K562 (cell line): ENCODE results near the gene MAGEA4. TPM values are rescaled to one million over a fixed set of nuclear protein-coding genes. Genes with fewer than 3 reads are reported as not detected.
A peak's percentile ranks its signal among the peaks of the same experiment; 100 is the strongest.

Experiments used
- CREBBP ChIP-seq: IDR thresholded peaks from one replicate; pipeline ENCODE4 v1.6.1; 2012; ENCODE audit warnings: low read depth, mild to moderate bottlenecking, control low read depth, inconsistent platforms, low read length
- CREM ChIP-seq: IDR thresholded peaks from 2 replicates; pipeline ENCODE4 v1.6.1; 2014; ENCODE audit warnings: antibody characterized with exemption, low read depth
- ERF ChIP-seq: fragments of 450-650 bp; formaldehyde crosslinking; IDR thresholded peaks from 2 replicates; pipeline ENCODE4 v1.4.0; 2020; ENCODE audit warnings: mild to moderate bottlenecking, mixed read lengths
- IFI16 ChIP-seq: fragments of 250-450 bp; sonication (Bioruptor Pico); IDR thresholded peaks from 2 replicates; pipeline ENCODE4 v2.1.2; 2022; ENCODE audit warnings: mild to moderate bottlenecking, inconsistent platforms
- KDM1A ChIP-seq, 2 experiments: fragments of 450-650 bp; IDR thresholded peaks; 2 replicates each; pipeline ENCODE4 v1.6.1; 2016; ENCODE audit warnings: mild to moderate bottlenecking in 2 of 2
- KLF6 ChIP-seq: fragments of 250-450 bp; sonication (Bioruptor Pico); IDR thresholded peaks from 2 replicates; pipeline ENCODE4 v1.4.0; 2020; ENCODE audit warnings: mild to moderate bottlenecking, moderate library complexity, borderline replicate concordance
- NFIC ChIP-seq: fragments of 450-650 bp; IDR thresholded peaks from 2 replicates; pipeline ENCODE4 v1.6.1; 2017; ENCODE audit warnings: mild to moderate bottlenecking, inconsistent platforms
- NR3C1 ChIP-seq: sonication (generic); formaldehyde crosslinking; IDR thresholded peaks from 2 replicates; pipeline ENCODE4 v1.8.1; 2022; ENCODE audit warnings: missing genetic modification reagents
- TCF7L2 ChIP-seq: fragments of 150-350 bp; IDR thresholded peaks from 2 replicates; pipeline ENCODE4 v1.6.1; 2016; ENCODE audit warnings: low read depth, mild to moderate bottlenecking, low read length, moderate library complexity
- ZNF146 ChIP-seq: IDR thresholded peaks from one replicate; pipeline ENCODE4 v1.6.1; 2018; ENCODE audit warnings: missing compliant biosample characterization; ENCODE audit not compliant: unreplicated experiment
- ZNF217 ChIP-seq: sonication (generic); formaldehyde crosslinking; IDR thresholded peaks from 2 replicates; pipeline ENCODE4 v1.8.0; 2022; ENCODE audit warnings: mild to moderate bottlenecking, missing genetic modification reagents
- ZNF408 ChIP-seq: fragments of 250-450 bp; sonication (Bioruptor Pico); IDR thresholded peaks from 2 replicates; pipeline ENCODE4 v1.4.0; 2020; ENCODE audit warnings: low read depth, mild to moderate bottlenecking, moderate library complexity
- ZNF507 ChIP-seq: conservative IDR thresholded peaks from 2 replicates; pipeline ENCODE4 v1.6.1; 2017; ENCODE audit warnings: missing genetic modification characterization, missing compliant biosample characterization
- ZNF561 ChIP-seq: fragments of 450-650 bp; formaldehyde crosslinking; conservative IDR thresholded peaks from 2 replicates; pipeline ENCODE4 v1.4.0; 2020; ENCODE audit warnings: mild to moderate bottlenecking, moderate library complexity
- polyA plus RNA-seq, 8 experiments: library from polyadenylated mRNA; depleted of rRNA in 4 of 8; stranded (reverse) in 5 of 8; unstranded in 3 of 8; fragments of >200 nt; fragmentation: Nextera tagmentation in 2 of 8; fragmentation: Illumina TruSeq in 1 of 8; extraction: Ambion mirVana in 2 of 8; extraction: Trizol in 1 of 8; gene quantifications; 2 replicates each; pipeline versions ENCODE4 v1.2.1 to v1.2.3, GENCODE V29; 2011 to 2014; ENCODE audit warnings: inconsistent platforms in 1 of 8, missing spikeins in 1 of 8
- total RNA-seq, 7 experiments: library from RNA; depleted of rRNA in 6 of 7; stranded (reverse); fragments of >200 nt in 6 of 7; fragmentation: Illumina TruSeq in 2 of 7; extraction: Trizol in 2 of 7; gene quantifications; 2 replicates each; pipeline versions ENCODE4 v1.2.1 to v1.2.3, GENCODE V29; 2011 to 2021; ENCODE audit warnings: low replicate concordance in 1 of 7
- TF ChIP-seq, protein P1 (sequence below): sonication (generic); formaldehyde crosslinking; IDR thresholded peaks from 2 replicates; pipeline ENCODE4 v1.8.0; 2022; ENCODE audit warnings: mild to moderate bottlenecking, missing genetic modification reagents
- TF ChIP-seq, protein P2 (sequence below): fragments of 450-650 bp; formaldehyde crosslinking; IDR thresholded peaks from 2 replicates; pipeline ENCODE4 v1.4.0; 2022; ENCODE audit warnings: missing genetic modification characterization
- TF ChIP-seq, protein P3 (sequence below): fragments of 250-450 bp; sonication (Bioruptor Pico); IDR thresholded peaks from 2 replicates; pipeline ENCODE4 v1.8.0; 2022; ENCODE audit warnings: moderate library complexity, mild to moderate bottlenecking, inconsistent platforms
- TF ChIP-seq, protein P4 (sequence below): sonication (generic); formaldehyde crosslinking; IDR thresholded peaks from 2 replicates; pipeline ENCODE4 v1.8.1; 2023; ENCODE audit warnings: mild to moderate bottlenecking, missing genetic modification reagents
- TF ChIP-seq, protein P5 (sequence below), 2 experiments: IDR thresholded peaks; 2 replicates each; pipeline ENCODE4 v1.6.1; 2011; ENCODE audit warnings: borderline replicate concordance in 1 of 2, control low read depth in 1 of 2, low read depth in 1 of 2, low read length in 1 of 2, mild to moderate bottlenecking in 1 of 2, mixed read lengths in 1 of 2, moderate library complexity in 1 of 2; ENCODE audit not compliant: insufficient read depth in 1 of 2, insufficient read length in 1 of 2, poor library complexity in 1 of 2, severe bottlenecking in 1 of 2; ENCODE audit errors: extremely low read depth in 1 of 2
- TF ChIP-seq, protein P6 (sequence below): fragments of 250-450 bp; sonication (Bioruptor Pico); IDR thresholded peaks from 2 replicates; pipeline ENCODE4 v1.4.0; 2020; ENCODE audit warnings: mild to moderate bottlenecking, moderate library complexity

The MAGEA4 gene
- total and polyA plus RNA-seq, 9 of the 15 experiments (the other 6 are each of a cell fraction or from before 2014, with no cell fraction given), result 0.42 to 1.9 (median 0.69) TPM

DNA sequence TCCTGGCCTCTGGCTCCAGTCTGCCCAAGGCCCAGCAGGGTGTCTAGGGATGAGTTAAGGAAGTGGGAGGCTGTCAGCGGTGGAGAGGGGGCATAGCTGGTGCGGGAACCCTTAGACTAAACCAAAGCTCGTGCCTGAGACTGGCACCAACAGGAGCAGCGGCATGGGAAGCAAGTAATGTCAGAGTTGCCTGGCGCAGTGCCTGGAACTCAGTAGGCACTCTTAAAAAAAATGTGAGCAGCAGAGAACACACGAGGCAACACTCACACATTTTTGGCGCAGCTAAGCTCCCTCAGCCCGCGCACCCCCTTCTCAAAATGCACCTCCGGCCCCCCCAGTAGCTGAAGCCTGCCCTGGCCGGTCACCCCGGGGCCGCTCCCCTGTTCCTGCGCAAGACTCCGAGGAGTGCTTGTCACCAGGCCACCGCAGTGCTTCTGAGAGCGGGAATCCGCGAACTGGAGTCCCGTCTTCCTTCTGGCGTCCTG is 61.2 kb downstream of the MAGEA4 start (continued):
- no peak for TF ChIP-seq ZNF146 (CRISPR knock-in tag)
- TF ChIP-seq, protein P1, sequence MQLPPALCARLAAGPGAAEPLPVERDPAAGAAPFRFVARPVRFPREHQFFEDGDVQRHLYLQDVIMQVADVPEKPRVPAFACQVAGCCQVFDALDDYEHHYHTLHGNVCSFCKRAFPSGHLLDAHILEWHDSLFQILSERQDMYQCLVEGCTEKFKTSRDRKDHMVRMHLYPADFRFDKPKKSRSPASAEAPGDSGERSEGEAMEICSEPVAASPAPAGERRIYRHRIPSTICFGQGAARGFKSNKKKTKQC (CRISPR knock-in tag), result no peak
- TF ChIP-seq ZNF561 (CRISPR knock-in tag), result no peak
- no peak for TF ChIP-seq KLF6 (CRISPR knock-in tag)
- no peak for TF ChIP-seq KDM1A (IDR thresholded peaks at IDR 0.05)
- no peak for TF ChIP-seq CREM
- TF ChIP-seq TCF7L2, result no peak
- TF ChIP-seq, protein P2, sequence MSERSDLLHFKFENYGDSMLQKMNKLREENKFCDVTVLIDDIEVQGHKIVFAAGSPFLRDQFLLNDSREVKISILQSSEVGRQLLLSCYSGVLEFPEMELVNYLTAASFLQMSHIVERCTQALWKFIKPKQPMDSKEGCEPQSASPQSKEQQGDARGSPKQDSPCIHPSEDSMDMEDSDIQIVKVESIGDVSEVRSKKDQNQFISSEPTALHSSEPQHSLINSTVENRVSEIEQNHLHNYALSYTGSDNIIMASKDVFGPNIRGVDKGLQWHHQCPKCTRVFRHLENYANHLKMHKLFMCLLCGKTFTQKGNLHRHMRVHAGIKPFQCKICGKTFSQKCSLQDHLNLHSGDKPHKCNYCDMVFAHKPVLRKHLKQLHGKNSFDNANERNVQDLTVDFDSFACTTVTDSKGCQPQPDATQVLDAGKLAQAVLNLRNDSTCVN, result no peak
- no peak for TF ChIP-seq ERF (CRISPR knock-in tag)
- no peak for TF ChIP-seq NR3C1 (CRISPR knock-in tag)
- TF ChIP-seq, protein P3, sequence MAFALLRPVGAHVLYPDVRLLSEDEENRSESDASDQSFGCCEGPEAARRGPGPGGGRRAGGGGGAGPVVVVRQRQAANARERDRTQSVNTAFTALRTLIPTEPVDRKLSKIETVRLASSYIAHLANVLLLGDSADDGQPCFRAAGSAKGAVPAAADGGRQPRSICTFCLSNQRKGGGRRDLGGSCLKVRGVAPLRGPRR (CRISPR knock-in tag), result no peak
- 0 out of 2 replicates have a peak, but pooled peaks have one; percentile 11 for TF ChIP-seq NFIC
- no peak for TF ChIP-seq ZNF217
- no peak for TF ChIP-seq ZNF507
- TF ChIP-seq, protein P4, sequence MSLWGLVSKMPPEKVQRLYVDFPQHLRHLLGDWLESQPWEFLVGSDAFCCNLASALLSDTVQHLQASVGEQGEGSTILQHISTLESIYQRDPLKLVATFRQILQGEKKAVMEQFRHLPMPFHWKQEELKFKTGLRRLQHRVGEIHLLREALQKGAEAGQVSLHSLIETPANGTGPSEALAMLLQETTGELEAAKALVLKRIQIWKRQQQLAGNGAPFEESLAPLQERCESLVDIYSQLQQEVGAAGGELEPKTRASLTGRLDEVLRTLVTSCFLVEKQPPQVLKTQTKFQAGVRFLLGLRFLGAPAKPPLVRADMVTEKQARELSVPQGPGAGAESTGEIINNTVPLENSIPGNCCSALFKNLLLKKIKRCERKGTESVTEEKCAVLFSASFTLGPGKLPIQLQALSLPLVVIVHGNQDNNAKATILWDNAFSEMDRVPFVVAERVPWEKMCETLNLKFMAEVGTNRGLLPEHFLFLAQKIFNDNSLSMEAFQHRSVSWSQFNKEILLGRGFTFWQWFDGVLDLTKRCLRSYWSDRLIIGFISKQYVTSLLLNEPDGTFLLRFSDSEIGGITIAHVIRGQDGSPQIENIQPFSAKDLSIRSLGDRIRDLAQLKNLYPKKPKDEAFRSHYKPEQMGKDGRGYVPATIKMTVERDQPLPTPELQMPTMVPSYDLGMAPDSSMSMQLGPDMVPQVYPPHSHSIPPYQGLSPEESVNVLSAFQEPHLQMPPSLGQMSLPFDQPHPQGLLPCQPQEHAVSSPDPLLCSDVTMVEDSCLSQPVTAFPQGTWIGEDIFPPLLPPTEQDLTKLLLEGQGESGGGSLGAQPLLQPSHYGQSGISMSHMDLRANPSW (CRISPR knock-in tag), result no peak
- TF ChIP-seq ZNF408 (CRISPR knock-in tag), result no peak
- no peak for TF ChIP-seq IFI16 (CRISPR knock-in tag)
- TF ChIP-seq, protein P5, sequence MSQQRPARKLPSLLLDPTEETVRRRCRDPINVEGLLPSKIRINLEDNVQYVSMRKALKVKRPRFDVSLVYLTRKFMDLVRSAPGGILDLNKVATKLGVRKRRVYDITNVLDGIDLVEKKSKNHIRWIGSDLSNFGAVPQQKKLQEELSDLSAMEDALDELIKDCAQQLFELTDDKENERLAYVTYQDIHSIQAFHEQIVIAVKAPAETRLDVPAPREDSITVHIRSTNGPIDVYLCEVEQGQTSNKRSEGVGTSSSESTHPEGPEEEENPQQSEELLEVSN (IDR thresholded peaks at IDR 0.05; ENCODE audit: borderline replicate concordance in 1 of 2, extremely low read depth in 1 of 2, insufficient read depth in 1 of 2, insufficient read length in 1 of 2, low read depth in 1 of 2, low read length in 1 of 2, poor library complexity in 1 of 2, severe bottlenecking in 1 of 2), result peak in 1 of 2 experiments; percentile 80
- TF ChIP-seq, protein P6, sequence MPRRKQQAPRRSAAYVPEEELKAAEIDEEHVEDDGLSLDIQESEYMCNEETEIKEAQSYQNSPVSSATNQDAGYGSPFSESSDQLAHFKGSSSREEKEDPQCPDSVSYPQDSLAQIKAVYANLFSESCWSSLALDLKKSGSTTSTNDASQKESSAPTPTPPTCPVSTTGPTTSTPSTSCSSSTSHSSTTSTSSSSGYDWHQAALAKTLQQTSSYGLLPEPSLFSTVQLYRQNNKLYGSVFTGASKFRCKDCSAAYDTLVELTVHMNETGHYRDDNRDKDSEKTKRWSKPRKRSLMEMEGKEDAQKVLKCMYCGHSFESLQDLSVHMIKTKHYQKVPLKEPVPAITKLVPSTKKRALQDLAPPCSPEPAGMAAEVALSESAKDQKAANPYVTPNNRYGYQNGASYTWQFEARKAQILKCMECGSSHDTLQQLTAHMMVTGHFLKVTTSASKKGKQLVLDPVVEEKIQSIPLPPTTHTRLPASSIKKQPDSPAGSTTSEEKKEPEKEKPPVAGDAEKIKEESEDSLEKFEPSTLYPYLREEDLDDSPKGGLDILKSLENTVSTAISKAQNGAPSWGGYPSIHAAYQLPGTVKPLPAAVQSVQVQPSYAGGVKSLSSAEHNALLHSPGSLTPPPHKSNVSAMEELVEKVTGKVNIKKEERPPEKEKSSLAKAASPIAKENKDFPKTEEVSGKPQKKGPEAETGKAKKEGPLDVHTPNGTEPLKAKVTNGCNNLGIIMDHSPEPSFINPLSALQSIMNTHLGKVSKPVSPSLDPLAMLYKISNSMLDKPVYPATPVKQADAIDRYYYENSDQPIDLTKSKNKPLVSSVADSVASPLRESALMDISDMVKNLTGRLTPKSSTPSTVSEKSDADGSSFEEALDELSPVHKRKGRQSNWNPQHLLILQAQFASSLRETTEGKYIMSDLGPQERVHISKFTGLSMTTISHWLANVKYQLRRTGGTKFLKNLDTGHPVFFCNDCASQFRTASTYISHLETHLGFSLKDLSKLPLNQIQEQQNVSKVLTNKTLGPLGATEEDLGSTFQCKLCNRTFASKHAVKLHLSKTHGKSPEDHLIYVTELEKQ, result no peak
- TF ChIP-seq CREBBP, result no peak
